Keratinocyte (primary cell): ENCODE results near the gene CC2D1A.

ENCODE experiments used
- CTCF ChIP-seq, 3 experiments: IDR thresholded peaks in 1 of 3; conservative IDR thresholded peaks in 1 of 3; optimal IDR thresholded peaks in 1 of 3; 2 replicates in 2 of 3; 3 replicates in 1 of 3; pipeline versions ENCODE3 to v1.5.1; 2011; ENCODE audit warnings: low read length in 3 of 3, mild to moderate bottlenecking in 3 of 3, moderate library complexity in 2 of 3, control low read depth in 1 of 3, inconsistent platforms in 1 of 3; ENCODE audit not compliant: insufficient read depth in 2 of 3; ENCODE audit errors: extremely low read depth in 1 of 3
- EZH2 ChIP-seq: IDR thresholded peaks from one replicate; pipeline ENCODE4 v1.6.1; 2012; ENCODE audit warnings: inconsistent platforms, mild to moderate bottlenecking, low read length, moderate library complexity

GRCh38 chr19:13932149-13932637, 26.2 kb downstream of the CC2D1A start:
- no peak for TF ChIP-seq CTCF (optimal IDR thresholded peaks at IDR 0.05 in 1 of 3, IDR thresholded peaks at IDR 0.05 in 1 of 3, conservative IDR thresholded peaks at IDR 0.05 in 1 of 3; ENCODE audit: extremely low read depth in 1 of 3, insufficient read depth in 2 of 3, low read length in 3 of 3)
- TF ChIP-seq EZH2 = no peak
